Gastroesophageal sphincter (tissue), 3 donors: ENCODE results near the gene ZNF568.

Experiments
- EP300 ChIP-seq: sonication (generic); formaldehyde crosslinking; IDR thresholded peaks from one replicate; pipeline ENCODE4 v1.6.1; 2017; ENCODE audit warnings: antibody characterized with exemption, mild to moderate bottlenecking
- POLR2A ChIP-seq, 2 donors: fragments of 450-650 bp; IDR thresholded peaks; one replicate each; pipeline ENCODE4 v1.6.1; 2017; ENCODE audit warnings: antibody characterized with exemption in 2 of 2, mild to moderate bottlenecking in 2 of 2, moderate library complexity in 1 of 2
- POLR2AphosphoS5 ChIP-seq: sonication (generic); formaldehyde crosslinking; IDR thresholded peaks from one replicate; pipeline ENCODE4 v1.6.1; 2017; ENCODE audit warnings: antibody characterized with exemption
- TF ChIP-seq, protein P1 (sequence below), 4 experiments: fragments of 200-600 bp in 2 of 4; fragments of 450-650 bp in 2 of 4; sonication (generic) in 1 of 4; IDR thresholded peaks; one replicate each; pipeline ENCODE4 v1.5.1; 2017 to 2019; ENCODE audit warnings: antibody characterized with exemption in 4 of 4, mild to moderate bottlenecking in 2 of 4, moderate library complexity in 2 of 4

DNA sequence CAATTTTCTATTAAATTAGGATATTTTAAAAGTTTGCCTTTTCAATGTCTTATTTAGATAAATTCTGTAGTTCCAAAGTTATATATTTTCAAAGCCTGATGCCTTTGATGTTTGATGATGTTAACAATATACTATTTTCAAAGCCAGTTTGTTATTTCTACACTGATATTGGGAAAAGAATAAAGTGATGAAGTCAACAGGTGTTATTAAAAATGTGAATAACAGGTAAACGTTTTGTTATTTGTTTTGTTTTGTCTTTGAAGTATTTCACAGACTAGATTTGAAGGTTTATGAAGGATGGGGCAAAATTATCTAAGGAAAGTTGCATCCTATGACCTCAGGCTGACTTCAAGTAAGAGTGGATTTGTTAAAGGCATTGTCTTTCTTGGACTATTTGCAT lies 129.0 kb downstream of the ZNF568 start:
- no peak for TF ChIP-seq POLR2A (IDR thresholded peaks at IDR 0.05)
- no peak for TF ChIP-seq POLR2AphosphoS5
- TF ChIP-seq, protein P1, sequence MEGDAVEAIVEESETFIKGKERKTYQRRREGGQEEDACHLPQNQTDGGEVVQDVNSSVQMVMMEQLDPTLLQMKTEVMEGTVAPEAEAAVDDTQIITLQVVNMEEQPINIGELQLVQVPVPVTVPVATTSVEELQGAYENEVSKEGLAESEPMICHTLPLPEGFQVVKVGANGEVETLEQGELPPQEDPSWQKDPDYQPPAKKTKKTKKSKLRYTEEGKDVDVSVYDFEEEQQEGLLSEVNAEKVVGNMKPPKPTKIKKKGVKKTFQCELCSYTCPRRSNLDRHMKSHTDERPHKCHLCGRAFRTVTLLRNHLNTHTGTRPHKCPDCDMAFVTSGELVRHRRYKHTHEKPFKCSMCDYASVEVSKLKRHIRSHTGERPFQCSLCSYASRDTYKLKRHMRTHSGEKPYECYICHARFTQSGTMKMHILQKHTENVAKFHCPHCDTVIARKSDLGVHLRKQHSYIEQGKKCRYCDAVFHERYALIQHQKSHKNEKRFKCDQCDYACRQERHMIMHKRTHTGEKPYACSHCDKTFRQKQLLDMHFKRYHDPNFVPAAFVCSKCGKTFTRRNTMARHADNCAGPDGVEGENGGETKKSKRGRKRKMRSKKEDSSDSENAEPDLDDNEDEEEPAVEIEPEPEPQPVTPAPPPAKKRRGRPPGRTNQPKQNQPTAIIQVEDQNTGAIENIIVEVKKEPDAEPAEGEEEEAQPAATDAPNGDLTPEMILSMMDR (IDR thresholded peaks at IDR 0.05): no peak
- TF ChIP-seq EP300: no peak
